HL-60 (cell line): ENCODE measurements around the gene PKP4.

Experiments used
- DNase-seq, 2 experiments: peaks; one replicate each; pipeline ENCODE4 v3.0.0-alpha.2; 2010 to 2020; ENCODE audit warnings: low read depth in 1 of 2, low spot score in 1 of 2
- H3K27ac ChIP-seq: fragments of 250-450 bp; sonication (Bioruptor Pico); replicated peaks from 2 replicates; pipeline ENCODE4 v1.5.1; 2020; ENCODE audit warnings: mild to moderate bottlenecking, moderate library complexity
- H3K27me3 ChIP-seq: fragments of 250-450 bp; sonication (Bioruptor Pico); 2 replicates; pipeline ENCODE4 v1.5.1; 2021; ENCODE audit warnings: mild to moderate bottlenecking, moderate library complexity; ENCODE audit not compliant: insufficient read depth, poor library complexity, severe bottlenecking
- H3K4me3 ChIP-seq: replicated peaks from 2 replicates; pipeline ENCODE4 v1.5.1; 2011; ENCODE audit warnings: mild to moderate bottlenecking, control low read depth, low read length; ENCODE audit not compliant: insufficient read depth
- CTCF ChIP-seq: IDR thresholded peaks from one replicate; pipeline ENCODE4 v1.5.1; 2011; ENCODE audit warnings: low read length, control low read depth, inconsistent platforms; ENCODE audit not compliant: insufficient read depth
- GABPA ChIP-seq: IDR thresholded peaks from 2 replicates; pipeline ENCODE4 v1.6.1; 2012; ENCODE audit warnings: low read depth
- POLR2AphosphoS5 ChIP-seq: IDR thresholded peaks from 2 replicates; pipeline ENCODE4 v1.6.1; 2012; ENCODE audit warnings: low read depth
- SPI1 ChIP-seq: IDR thresholded peaks from 2 replicates; pipeline ENCODE4 v1.6.1; 2012; ENCODE audit warnings: low read depth, mild to moderate bottlenecking, borderline replicate concordance
- TF ChIP-seq, protein P1 (sequence below): IDR thresholded peaks from 2 replicates; pipeline ENCODE4 v1.6.1; 2012; ENCODE audit warnings: low read depth; ENCODE audit not compliant: insufficient replicate concordance

Gene PKP4

GRCh38 chr2:158512323-158512722 is 55.6 kb downstream of the PKP4 start:
- H3K27ac ChIP-seq, result no peak overlapping the region
- no peak overlapping the region for H3K4me3 ChIP-seq
- no peak for DNase-seq
- TF ChIP-seq, protein P1, sequence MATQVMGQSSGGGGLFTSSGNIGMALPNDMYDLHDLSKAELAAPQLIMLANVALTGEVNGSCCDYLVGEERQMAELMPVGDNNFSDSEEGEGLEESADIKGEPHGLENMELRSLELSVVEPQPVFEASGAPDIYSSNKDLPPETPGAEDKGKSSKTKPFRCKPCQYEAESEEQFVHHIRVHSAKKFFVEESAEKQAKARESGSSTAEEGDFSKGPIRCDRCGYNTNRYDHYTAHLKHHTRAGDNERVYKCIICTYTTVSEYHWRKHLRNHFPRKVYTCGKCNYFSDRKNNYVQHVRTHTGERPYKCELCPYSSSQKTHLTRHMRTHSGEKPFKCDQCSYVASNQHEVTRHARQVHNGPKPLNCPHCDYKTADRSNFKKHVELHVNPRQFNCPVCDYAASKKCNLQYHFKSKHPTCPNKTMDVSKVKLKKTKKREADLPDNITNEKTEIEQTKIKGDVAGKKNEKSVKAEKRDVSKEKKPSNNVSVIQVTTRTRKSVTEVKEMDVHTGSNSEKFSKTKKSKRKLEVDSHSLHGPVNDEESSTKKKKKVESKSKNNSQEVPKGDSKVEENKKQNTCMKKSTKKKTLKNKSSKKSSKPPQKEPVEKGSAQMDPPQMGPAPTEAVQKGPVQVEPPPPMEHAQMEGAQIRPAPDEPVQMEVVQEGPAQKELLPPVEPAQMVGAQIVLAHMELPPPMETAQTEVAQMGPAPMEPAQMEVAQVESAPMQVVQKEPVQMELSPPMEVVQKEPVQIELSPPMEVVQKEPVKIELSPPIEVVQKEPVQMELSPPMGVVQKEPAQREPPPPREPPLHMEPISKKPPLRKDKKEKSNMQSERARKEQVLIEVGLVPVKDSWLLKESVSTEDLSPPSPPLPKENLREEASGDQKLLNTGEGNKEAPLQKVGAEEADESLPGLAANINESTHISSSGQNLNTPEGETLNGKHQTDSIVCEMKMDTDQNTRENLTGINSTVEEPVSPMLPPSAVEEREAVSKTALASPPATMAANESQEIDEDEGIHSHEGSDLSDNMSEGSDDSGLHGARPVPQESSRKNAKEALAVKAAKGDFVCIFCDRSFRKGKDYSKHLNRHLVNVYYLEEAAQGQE, result no peak
- H3K27me3 ChIP-seq, result no peaks in the 10 kb centered on the region

DNA sequence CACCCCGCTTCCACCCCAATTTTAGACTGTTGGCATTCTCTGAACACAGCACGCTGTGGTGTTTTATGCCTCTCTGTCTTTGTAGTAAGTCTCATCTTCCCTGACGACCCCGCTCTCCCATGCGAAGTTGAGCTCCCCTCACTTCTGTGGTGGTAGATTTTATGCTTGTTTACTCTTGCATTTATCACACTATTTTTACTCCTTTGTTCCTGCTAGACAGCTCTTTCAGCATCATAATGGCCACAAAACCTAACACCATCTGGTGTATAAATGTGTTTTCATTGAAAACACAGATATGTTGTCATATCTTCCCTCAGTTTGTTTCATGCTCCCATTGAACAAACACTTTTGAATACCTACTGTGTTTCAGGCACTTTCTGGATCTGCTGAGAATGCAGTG is 57.1 kb downstream of the PKP4 start:
- H3K27me3 ChIP-seq, result no peaks in the 10 kb centered on the region
- no peak for DNase-seq
- no peak overlapping the region for H3K4me3 ChIP-seq
- H3K27ac ChIP-seq, result no peak overlapping the region
- TF ChIP-seq GABPA (no peak), POLR2AphosphoS5 (no peak), SPI1 (no peak), CTCF (no peak)
- TF ChIP-seq, protein P1, result no peak

- no peaks in the 10 kb centered on the region for H3K27me3 ChIP-seq
- TF ChIP-seq CTCF (no peak), SPI1 (no peak), GABPA (no peak), POLR2AphosphoS5 (no peak)
- TF ChIP-seq, protein P1, result no peak
- peak; percentile 7 to 28 for DNase-seq
- no peak overlapping the region for H3K4me3 ChIP-seq
- no peak overlapping the region for H3K27ac ChIP-seq
Observed at GRCh38 chr2:158518084-158518483, 61.3 kb downstream of the PKP4 start.

DNA sequence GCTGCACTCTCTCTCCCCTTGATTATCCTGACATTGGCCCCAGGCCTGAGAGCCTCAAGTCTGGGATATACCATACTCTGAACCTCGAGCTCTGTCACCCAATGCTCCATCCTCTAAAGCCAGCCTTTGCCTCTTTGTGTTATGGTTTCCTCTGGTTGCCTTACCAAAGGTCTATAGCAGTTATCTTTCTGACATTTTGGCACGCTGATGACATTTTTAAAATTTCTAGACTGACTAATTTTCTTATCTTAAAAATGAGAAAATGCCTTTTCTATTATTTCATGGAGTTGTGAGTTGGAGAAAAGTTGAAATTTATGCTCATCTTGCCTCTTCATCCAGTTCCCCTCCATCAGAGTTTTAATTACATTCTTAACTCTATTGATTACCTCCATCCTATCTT is 62.7 kb downstream of the PKP4 start:
- no peaks in the 10 kb centered on the region for H3K27me3 ChIP-seq
- no peak overlapping the region for H3K4me3 ChIP-seq
- no peak for DNase-seq
- no peak for TF ChIP-seq GABPA
- TF ChIP-seq, protein P1, result no peak
- TF ChIP-seq CTCF, result no peak
- TF ChIP-seq POLR2AphosphoS5, result no peak
- TF ChIP-seq SPI1, result no peak
- no peak overlapping the region for H3K27ac ChIP-seq
